ENCODE data around the gene MNS1.

The MNS1 gene

GRCh38 chr15:56385908-56386307, 79.0 kb downstream of the MNS1 start:
- CTCF ChIA-PET, result no interaction called here
- POLR2A ChIA-PET (ENCODE audit: low non-redundant PET), result no interaction called here
- no peak overlapping the region for H3K27ac ChIP-seq
- no peak for TF ChIP-seq CTCF (conservative IDR thresholded peaks at IDR 0.05; ENCODE audit: low read depth)
- no peak for DNase-seq (ENCODE audit: low spot score)

- ChIA-PET CTCF (no interaction called here), POLR2A (ENCODE audit: low non-redundant PET) (no interaction called here)
- DNase-seq (ENCODE audit: low spot score), result no peak
- no peak for TF ChIP-seq CTCF (conservative IDR thresholded peaks at IDR 0.05; ENCODE audit: low read depth)
- no peak overlapping the region for H3K27ac ChIP-seq
These were observed 81.9 kb downstream of the MNS1 start for GRCh38 chr15:56383010-56383409.

Data from RWPE1 (cell line).